Keratinocyte (primary cell): Measurements from ENCODE around the gene VEGFB. TPM values are rescaled to one million over a fixed set of nuclear protein-coding genes. Genes with fewer than 3 reads are reported as not detected.
A peak's percentile ranks its signal among the peaks of the same experiment; 100 is the strongest.

ENCODE experiments used
- DNase-seq: peaks from one replicate; pipeline ENCODE4 v3.0.0-alpha.2; 2011; ENCODE audit warnings: low read depth, missing footprints, low spot score
- FAIRE-seq: peaks from 2 replicates; lab custom pipeline; 2011; peaks lifted over from hg19 to GRCh38; lab: Jason Lieb, UNC
- H2AFZ ChIP-seq: 2 replicates; pipeline ENCODE4 v1.6.0; 2012; ENCODE audit warnings: low read length, control low read depth, inconsistent platforms; ENCODE audit not compliant: control insufficient read depth
- H3K27ac ChIP-seq: 2 replicates; pipeline ENCODE4 v1.5.1; 2011; ENCODE audit warnings: low read length; ENCODE audit not compliant: control insufficient read depth, insufficient read depth
- H3K27me3 ChIP-seq: 3 replicates; pipeline ENCODE4 v1.6.0; 2011; ENCODE audit warnings: low read length; ENCODE audit not compliant: control insufficient read depth, insufficient read depth; ENCODE audit errors: extremely low read depth
- H3K36me3 ChIP-seq, 2 experiments: 2 replicates in 1 of 2; 3 replicates in 1 of 2; pipeline ENCODE4 v1.5.1; 2011; ENCODE audit warnings: low read length in 2 of 2, mild to moderate bottlenecking in 1 of 2; ENCODE audit not compliant: control insufficient read depth in 2 of 2, insufficient read depth in 2 of 2; ENCODE audit errors: extremely low read depth in 1 of 2
- H3K4me1 ChIP-seq: 3 replicates; pipeline ENCODE4 v1.5.1; 2011; ENCODE audit warnings: low read length; ENCODE audit not compliant: control insufficient read depth, insufficient read depth; ENCODE audit errors: extremely low read depth
- H3K4me2 ChIP-seq: 3 replicates; pipeline ENCODE4 v1.6.0; 2011; ENCODE audit warnings: low read depth, low read length; ENCODE audit not compliant: control insufficient read depth, insufficient read depth; ENCODE audit errors: extremely low read depth
- H3K4me3 ChIP-seq, 3 experiments: fragments of 200-600 bp in 1 of 3; sonication (generic) in 1 of 3; 2 replicates in 2 of 3; 3 replicates in 1 of 3; pipeline ENCODE4 v1.5.1; 2011 to 2016; ENCODE audit warnings: low read length in 3 of 3, mild to moderate bottlenecking in 3 of 3, control low read depth in 2 of 3, inconsistent platforms in 1 of 3, low read depth in 1 of 3, mixed read lengths in 1 of 3, mixed run types in 1 of 3, moderate library complexity in 1 of 3; ENCODE audit not compliant: control insufficient read depth in 2 of 3, insufficient read depth in 2 of 3; ENCODE audit errors: extremely low read depth in 1 of 3
- H3K79me2 ChIP-seq: 2 replicates; pipeline ENCODE4 v1.6.0; 2012; ENCODE audit warnings: low read length; ENCODE audit not compliant: control insufficient read depth, insufficient read depth
- H3K9ac ChIP-seq: 3 replicates; pipeline ENCODE4 v1.6.0; 2011; ENCODE audit warnings: low read length; ENCODE audit not compliant: control insufficient read depth, insufficient read depth; ENCODE audit errors: extremely low read depth
- H3K9me1 ChIP-seq: 3 replicates; pipeline ENCODE4 v1.6.0; 2011; ENCODE audit warnings: low read length; ENCODE audit not compliant: control insufficient read depth, insufficient read depth; ENCODE audit errors: extremely low read depth
- H3K9me3 ChIP-seq: 2 replicates; pipeline ENCODE4 v1.5.1; 2012; ENCODE audit warnings: low read depth, low read length; ENCODE audit not compliant: control insufficient read depth
- H4K20me1 ChIP-seq: 3 replicates; pipeline ENCODE4 v1.6.0; 2011; ENCODE audit warnings: low read length; ENCODE audit not compliant: control insufficient read depth, insufficient read depth; ENCODE audit errors: extremely low read depth
- EZH2 ChIP-seq: IDR thresholded peaks from one replicate; pipeline ENCODE4 v1.6.1; 2012; ENCODE audit warnings: inconsistent platforms, mild to moderate bottlenecking, low read length, moderate library complexity
- dilution Hi-C: fragments of 300-500 bp; cut with MboI; formaldehyde crosslinking; loops from one replicate; pipeline ENCODE4 v1.7.0; 2020; ENCODE audit warnings: low sequenced_read_pairs; ENCODE audit not compliant: extremely low pct_ligation_motif_present
- polyA plus RNA-seq, 5 experiments: library from polyadenylated mRNA; depleted of rRNA in 3 of 5; stranded (reverse) in 3 of 5; stranded (forward) in 1 of 5; unstranded in 1 of 5; fragments of >200 nt; gene quantifications; 1 replicate in 1 of 5; 2 replicates in 3 of 5; 3 replicates in 1 of 5; pipeline versions ENCODE4 v1.2.1 to v1.2.3, GENCODE V29; 2011 to 2012; ENCODE audit warnings: missing spikeins in 2 of 5, low read depth in 1 of 5, low replicate concordance in 1 of 5
- TF ChIP-seq, protein P1 (sequence below), 3 experiments: IDR thresholded peaks in 1 of 3; conservative IDR thresholded peaks in 1 of 3; optimal IDR thresholded peaks in 1 of 3; 2 replicates in 2 of 3; 3 replicates in 1 of 3; pipeline versions ENCODE3 to v1.5.1; 2011; ENCODE audit warnings: low read length in 3 of 3, mild to moderate bottlenecking in 3 of 3, moderate library complexity in 2 of 3, control low read depth in 1 of 3, inconsistent platforms in 1 of 3; ENCODE audit not compliant: insufficient read depth in 2 of 3; ENCODE audit errors: extremely low read depth in 1 of 3

VEGFB gene
- polyA plus RNA-seq, 1 donor (not counting 4 experiments of a cell fraction or from before 2014, with no cell fraction given): 10.0 TPM

DNA sequence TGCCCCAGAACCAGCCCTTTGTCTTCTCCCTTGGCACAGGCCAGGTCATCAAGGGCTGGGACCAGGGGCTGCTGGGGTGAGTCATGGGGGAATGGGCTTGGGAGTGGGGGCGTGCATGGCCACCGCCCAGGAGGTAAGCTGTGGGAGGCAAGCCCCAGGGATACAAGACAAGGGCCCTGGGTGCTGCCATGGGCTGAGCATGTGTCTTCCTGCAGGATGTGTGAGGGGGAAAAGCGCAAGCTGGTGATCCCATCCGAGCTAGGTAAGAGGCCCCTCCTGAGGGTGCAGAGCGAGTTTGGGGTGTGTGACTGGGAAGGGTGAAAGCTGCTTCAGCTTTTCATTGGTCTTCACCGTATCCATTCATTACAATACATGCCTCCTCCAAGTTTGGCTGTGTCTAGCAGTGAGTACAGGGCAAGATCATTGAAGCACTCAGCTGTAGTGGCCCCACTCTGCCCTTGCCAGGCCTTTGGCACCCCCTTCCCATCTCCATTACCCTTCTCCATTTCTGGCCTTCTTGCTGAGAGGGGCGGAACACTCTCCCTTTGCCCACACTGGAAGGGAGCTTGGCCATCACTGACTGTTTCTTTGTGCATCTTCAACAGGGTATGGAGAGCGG is 9.0 kb downstream of the VEGFB start:
- Histone ChIP-seq H3K4me3 (no peak overlapping the region), H3K4me1 (peaks cover 40% of the 10 kb centered on the region), H4K20me1 (no peaks in the 10 kb centered on the region), H3K79me2 (peaks cover 26% of the 10 kb centered on the region), H3K9me1 (no peaks in the 10 kb centered on the region), H3K27ac (peak overlapping the region; percentile 2), H3K36me3 (peaks cover 11 to 22% of the 10 kb centered on the region in 2 experiments), H3K27me3 (no peaks in the 10 kb centered on the region), H2AFZ (no peak overlapping the region), H3K9me3 (no peaks in the 10 kb centered on the region), H3K9ac (no peak overlapping the region), H3K4me2 (peak overlapping the region; percentile 67)
- FAIRE-seq (no peak), DNase-seq (no peak)
- no peak for TF ChIP-seq EZH2
- TF ChIP-seq, protein P1, sequence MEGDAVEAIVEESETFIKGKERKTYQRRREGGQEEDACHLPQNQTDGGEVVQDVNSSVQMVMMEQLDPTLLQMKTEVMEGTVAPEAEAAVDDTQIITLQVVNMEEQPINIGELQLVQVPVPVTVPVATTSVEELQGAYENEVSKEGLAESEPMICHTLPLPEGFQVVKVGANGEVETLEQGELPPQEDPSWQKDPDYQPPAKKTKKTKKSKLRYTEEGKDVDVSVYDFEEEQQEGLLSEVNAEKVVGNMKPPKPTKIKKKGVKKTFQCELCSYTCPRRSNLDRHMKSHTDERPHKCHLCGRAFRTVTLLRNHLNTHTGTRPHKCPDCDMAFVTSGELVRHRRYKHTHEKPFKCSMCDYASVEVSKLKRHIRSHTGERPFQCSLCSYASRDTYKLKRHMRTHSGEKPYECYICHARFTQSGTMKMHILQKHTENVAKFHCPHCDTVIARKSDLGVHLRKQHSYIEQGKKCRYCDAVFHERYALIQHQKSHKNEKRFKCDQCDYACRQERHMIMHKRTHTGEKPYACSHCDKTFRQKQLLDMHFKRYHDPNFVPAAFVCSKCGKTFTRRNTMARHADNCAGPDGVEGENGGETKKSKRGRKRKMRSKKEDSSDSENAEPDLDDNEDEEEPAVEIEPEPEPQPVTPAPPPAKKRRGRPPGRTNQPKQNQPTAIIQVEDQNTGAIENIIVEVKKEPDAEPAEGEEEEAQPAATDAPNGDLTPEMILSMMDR (optimal IDR thresholded peaks at IDR 0.05 in 1 of 3, IDR thresholded peaks at IDR 0.05 in 1 of 3, conservative IDR thresholded peaks at IDR 0.05 in 1 of 3; ENCODE audit: extremely low read depth in 1 of 3, insufficient read depth in 2 of 3, low read length in 3 of 3): no peak
- dilution Hi-C loops: no loop called here

DNA sequence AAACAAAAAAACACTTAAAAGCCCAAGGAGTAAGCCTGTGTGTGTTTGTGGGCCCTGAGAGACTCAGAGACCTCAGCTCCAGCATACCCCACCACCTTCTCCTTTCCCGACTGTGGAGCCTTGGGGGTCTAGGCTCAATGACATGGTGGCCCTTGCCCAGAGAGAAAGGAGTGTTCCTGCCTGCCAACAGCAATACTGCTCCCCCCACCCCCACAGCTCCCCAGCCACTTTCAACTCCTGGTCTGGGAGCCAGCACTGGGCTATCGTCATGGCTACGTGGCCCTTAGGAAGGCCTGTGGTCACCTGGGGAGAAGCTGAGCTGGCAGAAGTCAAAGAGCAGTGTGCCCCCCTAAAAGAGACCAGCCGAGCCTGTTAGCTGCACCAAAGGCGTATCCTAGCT is 9.7 kb downstream of the VEGFB start:
- no peak overlapping the region for H3K9ac ChIP-seq
- DNase-seq (no peak), FAIRE-seq (no peak)
- H3K79me2 ChIP-seq: peaks cover 26% of the 10 kb centered on the region
- no peak overlapping the region for H3K27ac ChIP-seq
- H3K36me3 ChIP-seq: peaks cover 6 to 15% of the 10 kb centered on the region in 2 experiments
- H3K9me1 ChIP-seq: no peaks in the 10 kb centered on the region
- no peaks in the 10 kb centered on the region for H4K20me1 ChIP-seq
- peak overlapping the region in 1 of 3 experiments; percentile 20 for H3K4me3 ChIP-seq
- H3K4me1 ChIP-seq: peaks cover 40% of the 10 kb centered on the region
- H3K9me3 ChIP-seq: no peaks in the 10 kb centered on the region
- no peaks in the 10 kb centered on the region for H3K27me3 ChIP-seq
- peak overlapping the region; percentile 32 for H3K4me2 ChIP-seq
- dilution Hi-C loops: no loop called here
- H2AFZ ChIP-seq: no peak overlapping the region
- TF ChIP-seq, protein P1 (optimal IDR thresholded peaks at IDR 0.05 in 1 of 3, IDR thresholded peaks at IDR 0.05 in 1 of 3, conservative IDR thresholded peaks at IDR 0.05 in 1 of 3; ENCODE audit: extremely low read depth in 1 of 3, insufficient read depth in 2 of 3, low read length in 3 of 3): no peak
- no peak for TF ChIP-seq EZH2
